GM12872 (cell line): ENCODE results near the gene ZNF618.

Experiments
- CTCF ChIP-seq: IDR thresholded peaks from 3 replicates; pipeline ENCODE4 v1.5.1; 2011; ENCODE audit warnings: low read depth, mild to moderate bottlenecking, low read length, moderate library complexity; ENCODE audit not compliant: insufficient read depth

The ZNF618 gene

GRCh38 chr9:113984639-113985380 is 108.7 kb downstream of the ZNF618 start:
- TF ChIP-seq CTCF = no peak

GRCh38 chr9:113985968-113986585 is 110.0 kb downstream of the ZNF618 start:
- TF ChIP-seq CTCF = no peak

GRCh38 chr9:113986931-113987330 is 110.8 kb downstream of the ZNF618 start:
- no peak for TF ChIP-seq CTCF

GRCh38 chr9:113987526-113987925 is 111.4 kb downstream of the ZNF618 start:
- TF ChIP-seq CTCF = no peak

GRCh38 chr9:113988385-113989016 is 112.4 kb downstream of the ZNF618 start:
- no peak for TF ChIP-seq CTCF

GRCh38 chr9:113989017-113989713 is 113.1 kb downstream of the ZNF618 start:
- TF ChIP-seq CTCF = no peak
